Measurements from ENCODE around the gene TSC2.

TSC2 gene

GRCh38 chr16:2090481-2090776, 42.6 kb downstream of the TSC2 start:
- TF ChIP-seq CTCF (IDR thresholded peaks at IDR 0.05), result no peak

- no peak for TF ChIP-seq CTCF (IDR thresholded peaks at IDR 0.05)
Observed at GRCh38 chr16:2090777-2091546, 43.2 kb downstream of the TSC2 start.

GRCh38 chr16:2091547-2092255, 43.9 kb downstream of the TSC2 start:
- TF ChIP-seq CTCF (IDR thresholded peaks at IDR 0.05), result no peak

- TF ChIP-seq CTCF (IDR thresholded peaks at IDR 0.05), result no peak
Observed at GRCh38 chr16:2092256-2092620, 44.5 kb downstream of the TSC2 start.

GRCh38 chr16:2092866-2093265, 45.1 kb downstream of the TSC2 start:
- no peak for TF ChIP-seq CTCF (IDR thresholded peaks at IDR 0.05)

- no peak for TF ChIP-seq CTCF (IDR thresholded peaks at IDR 0.05)
Observed at GRCh38 chr16:2093793-2094192, 46.0 kb downstream of the TSC2 start.

GRCh38 chr16:2095315-2095853, 47.6 kb downstream of the TSC2 start:
- TF ChIP-seq CTCF (IDR thresholded peaks at IDR 0.05), result no peak

Data from LNCAP (cell line).